ENCODE measurements around the gene SLC16A5.

DNA sequence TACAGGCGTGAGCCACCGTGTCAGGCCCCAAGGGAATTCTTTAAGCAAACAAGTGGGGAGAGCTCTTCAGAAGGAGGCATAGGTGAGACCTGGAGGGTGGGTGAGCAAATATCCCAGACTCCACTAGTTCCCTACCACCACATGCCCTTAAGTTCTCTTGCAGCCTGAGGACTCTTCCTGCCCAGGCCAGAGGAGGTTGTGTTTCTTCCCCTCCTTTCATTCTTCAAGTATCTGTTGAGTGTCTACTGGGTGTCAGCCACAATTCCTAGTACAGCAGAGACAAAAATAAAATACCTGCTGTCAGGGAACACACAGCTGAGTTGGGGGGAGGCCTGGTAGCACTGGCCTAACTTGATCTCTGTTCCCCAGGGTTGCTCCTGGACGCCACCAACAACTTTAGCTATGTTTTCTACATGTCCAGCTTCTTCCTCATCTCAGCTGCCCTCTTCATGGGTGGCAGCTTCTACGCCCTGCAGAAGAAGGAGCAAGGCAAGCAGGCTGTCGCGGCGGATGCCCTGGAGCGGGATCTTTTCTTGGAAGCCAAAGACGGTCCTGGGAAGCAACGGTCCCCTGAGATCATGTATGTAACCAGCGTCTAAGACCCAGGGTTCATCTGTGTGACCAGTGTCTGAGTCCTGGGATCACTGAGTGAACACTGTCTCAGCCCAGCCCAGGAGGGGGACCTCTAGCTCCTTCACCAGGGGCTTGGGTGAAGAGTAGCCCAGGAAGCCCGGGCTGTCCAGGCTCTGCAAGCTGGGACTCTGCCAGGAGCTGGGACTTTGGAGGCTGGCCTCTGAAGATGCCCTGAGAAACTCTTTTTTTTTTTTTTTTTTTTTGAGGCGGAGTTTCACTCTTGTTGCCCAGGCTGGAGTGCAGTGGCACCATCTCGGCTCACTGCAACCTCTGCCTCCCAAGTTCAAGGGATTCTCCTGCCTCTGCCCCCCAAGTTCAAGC lies 16.1 kb downstream of the SLC16A5 start:
- TF ChIP-seq CTCF (conservative IDR thresholded peaks at IDR 0.05), result no peak
- TF ChIP-seq EZH2 (IDR thresholded peaks at IDR 0.05; ENCODE audit: low read depth), result no peak

Measured in PC-9 (cell line).